Measurements from ENCODE around the gene NELL1.

DNA sequence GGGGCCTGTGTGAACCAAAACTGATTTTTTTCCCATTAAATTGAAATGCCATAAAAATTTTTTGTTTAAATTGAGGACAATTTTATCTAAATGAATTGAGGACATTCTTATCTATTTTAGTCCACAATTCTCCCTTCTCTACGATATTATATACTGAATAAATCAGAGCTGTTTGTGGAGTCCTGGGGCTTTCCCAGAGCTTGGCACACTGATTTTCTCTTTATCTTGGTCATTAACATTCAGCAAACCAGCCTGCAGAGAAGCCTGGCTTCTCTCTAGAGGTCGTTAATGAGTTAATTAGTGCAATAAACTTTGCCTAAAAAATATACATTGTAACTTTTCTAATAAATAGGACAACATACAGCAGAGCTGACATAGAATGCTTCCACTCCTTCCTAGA is 615.7 kb downstream of the NELL1 start:
- no peak for TF ChIP-seq SP1 (IDR thresholded peaks at IDR 0.05)
- TF ChIP-seq ELF4 (IDR thresholded peaks at IDR 0.05) = no peak
- TF ChIP-seq FOXA1 (IDR thresholded peaks at IDR 0.05) = no peak
- TF ChIP-seq, protein P1, sequence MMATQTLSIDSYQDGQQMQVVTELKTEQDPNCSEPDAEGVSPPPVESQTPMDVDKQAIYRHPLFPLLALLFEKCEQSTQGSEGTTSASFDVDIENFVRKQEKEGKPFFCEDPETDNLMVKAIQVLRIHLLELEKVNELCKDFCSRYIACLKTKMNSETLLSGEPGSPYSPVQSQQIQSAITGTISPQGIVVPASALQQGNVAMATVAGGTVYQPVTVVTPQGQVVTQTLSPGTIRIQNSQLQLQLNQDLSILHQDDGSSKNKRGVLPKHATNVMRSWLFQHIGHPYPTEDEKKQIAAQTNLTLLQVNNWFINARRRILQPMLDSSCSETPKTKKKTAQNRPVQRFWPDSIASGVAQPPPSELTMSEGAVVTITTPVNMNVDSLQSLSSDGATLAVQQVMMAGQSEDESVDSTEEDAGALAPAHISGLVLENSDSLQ (IDR thresholded peaks at IDR 0.05) = no peak
- no peak for TF ChIP-seq ZNF384 (IDR thresholded peaks at IDR 0.05)
- TF ChIP-seq FOXK2 (IDR thresholded peaks at IDR 0.05) = no peak
- TF ChIP-seq FOXM1 (IDR thresholded peaks at IDR 0.05; ENCODE audit: borderline replicate concordance) = no peak
- TF ChIP-seq BHLHE40 (IDR thresholded peaks at IDR 0.05; ENCODE audit: borderline replicate concordance) = no peak
- no peak for TF ChIP-seq LEF1 (IDR thresholded peaks at IDR 0.05; ENCODE audit: borderline replicate concordance)

Measured in HEK293T (cell line).